ENCODE data around the gene SMARCB1.

SMARCB1 gene

GRCh38 chr22:23827351-23827995 is 40.7 kb downstream of the SMARCB1 start:
- H2AFZ ChIP-seq (ENCODE audit: low read length): no peak overlapping the region
- DNase-seq: no peak
- H3K4me1 ChIP-seq (ENCODE audit: low read length): peaks cover 6% of the 10 kb centered on the region; the same call in 1 of the 2 replicates
- no peaks in the 10 kb centered on the region for H3F3A ChIP-seq (ENCODE audit: insufficient read depth, low read length)
- no peaks in the 10 kb centered on the region for H3K27me3 ChIP-seq (replicated peaks; ENCODE audit: insufficient read depth, low read length)
- no peak overlapping the region for H3K27ac ChIP-seq (ENCODE audit: low read length)
- peaks cover 26% of the 10 kb centered on the region for H3K79me2 ChIP-seq (ENCODE audit: low read length)
- no peaks in the 10 kb centered on the region for H3K9me2 ChIP-seq (replicated peaks; ENCODE audit: insufficient read depth, low read length)
- H4K20me1 ChIP-seq (ENCODE audit: insufficient read depth, low read length): no peaks in the 10 kb centered on the region
- no peaks in the 10 kb centered on the region for H3K9me3 ChIP-seq (replicated peaks; ENCODE audit: insufficient read depth, low read length)
- H3K4me3 ChIP-seq (ENCODE audit: low read length): no peak overlapping the region
- TF ChIP-seq EZH2 (optimal IDR thresholded peaks at IDR 0.05; ENCODE audit: low read depth, low read length) (no peak), EZH2phosphoT487 (IDR thresholded peaks at IDR 0.05; ENCODE audit: low read length) (no peak), CTCF (IDR thresholded peaks at IDR 0.05; ENCODE audit: low read length) (no peak)
- H3K4me2 ChIP-seq (ENCODE audit: low read depth, low read length): no peak overlapping the region
- H3K36me3 ChIP-seq (replicated peaks; ENCODE audit: insufficient read depth, low read length): peaks cover 3% of the 10 kb centered on the region; the same call in 1 of the 2 replicates
- H3K9ac ChIP-seq (ENCODE audit: low read length): no peak overlapping the region

DNA sequence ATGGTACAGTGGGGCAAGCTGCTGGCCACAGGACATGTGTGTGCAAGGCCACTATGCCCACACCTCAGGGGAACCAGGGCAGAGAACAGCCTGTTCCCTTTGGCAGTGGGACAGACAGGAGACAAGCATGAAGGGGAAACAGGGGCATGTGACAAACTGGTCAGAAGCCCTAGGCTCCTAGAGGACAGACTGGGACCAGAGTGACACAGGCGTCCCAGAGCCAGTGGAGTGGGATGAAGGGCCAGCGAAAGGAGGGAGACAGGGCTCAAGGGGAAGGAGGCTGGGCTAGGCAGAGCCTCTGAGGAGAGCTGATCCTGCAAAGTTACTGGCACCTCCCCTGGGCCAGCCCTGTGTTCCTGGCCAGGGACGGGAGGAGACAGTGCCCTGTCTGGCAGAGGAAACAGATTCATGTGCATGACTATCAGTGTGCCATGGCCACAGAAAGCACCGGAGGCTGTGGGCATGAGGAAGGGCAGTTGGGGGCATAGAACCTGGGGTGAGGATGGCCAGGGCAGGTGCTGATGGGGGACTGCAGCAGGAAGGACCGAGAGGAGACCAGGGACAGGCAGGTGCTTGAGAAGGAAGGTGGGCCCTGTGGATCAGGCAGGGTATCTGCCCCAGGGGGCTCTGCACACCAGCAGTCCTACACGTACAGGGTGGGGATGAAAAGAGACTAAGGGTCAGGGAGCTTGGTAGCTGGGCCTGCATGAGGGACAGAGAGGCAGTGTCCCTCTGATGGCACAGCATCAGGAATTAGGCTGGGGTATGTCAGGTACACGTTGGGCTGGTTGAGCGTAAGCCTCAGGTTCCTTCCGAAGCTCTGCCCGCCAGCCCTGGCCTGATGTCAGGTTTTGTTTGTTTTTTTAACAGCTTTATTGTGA is 42.3 kb downstream of the SMARCB1 start:
- Histone ChIP-seq H3K4me1 (ENCODE audit: low read length) (peaks cover 6% of the 10 kb centered on the region; the same call in 1 of the 2 replicates), H3F3A (ENCODE audit: insufficient read depth, low read length) (no peaks in the 10 kb centered on the region), H3K4me2 (ENCODE audit: low read depth, low read length) (no peak overlapping the region), H3K9me2 (replicated peaks; ENCODE audit: insufficient read depth, low read length) (no peaks in the 10 kb centered on the region), H3K27me3 (replicated peaks; ENCODE audit: insufficient read depth, low read length) (no peaks in the 10 kb centered on the region), H3K9ac (ENCODE audit: low read length) (no peak overlapping the region), H3K36me3 (replicated peaks; ENCODE audit: insufficient read depth, low read length) (peaks cover 6% of the 10 kb centered on the region; the same call in 1 of the 2 replicates), H3K9me3 (replicated peaks; ENCODE audit: insufficient read depth, low read length) (no peaks in the 10 kb centered on the region), H4K20me1 (ENCODE audit: insufficient read depth, low read length) (no peaks in the 10 kb centered on the region), H3K79me2 (ENCODE audit: low read length) (peaks cover 38% of the 10 kb centered on the region), H3K27ac (ENCODE audit: low read length) (no peak overlapping the region), H2AFZ (ENCODE audit: low read length) (no peak overlapping the region), H3K4me3 (ENCODE audit: low read length) (no peak overlapping the region)
- DNase-seq: no peak
- no peak for TF ChIP-seq EZH2phosphoT487 (IDR thresholded peaks at IDR 0.05; ENCODE audit: low read length)
- no peak for TF ChIP-seq EZH2 (optimal IDR thresholded peaks at IDR 0.05; ENCODE audit: low read depth, low read length)
- TF ChIP-seq CTCF (IDR thresholded peaks at IDR 0.05; ENCODE audit: low read length): no peak

- Histone ChIP-seq H3K9me2 (replicated peaks; ENCODE audit: insufficient read depth, low read length) (no peaks in the 10 kb centered on the region), H3K27ac (ENCODE audit: low read length) (no peak overlapping the region), H2AFZ (ENCODE audit: low read length) (no peak overlapping the region), H3K9me3 (replicated peaks; ENCODE audit: insufficient read depth, low read length) (no peaks in the 10 kb centered on the region), H3K79me2 (ENCODE audit: low read length) (peaks cover 43% of the 10 kb centered on the region), H4K20me1 (ENCODE audit: insufficient read depth, low read length) (no peaks in the 10 kb centered on the region), H3K9ac (ENCODE audit: low read length) (no peak overlapping the region), H3K4me3 (ENCODE audit: low read length) (no peak overlapping the region), H3K36me3 (replicated peaks; ENCODE audit: insufficient read depth, low read length) (peaks cover 6% of the 10 kb centered on the region; the same call in 1 of the 2 replicates), H3K4me2 (ENCODE audit: low read depth, low read length) (no peak overlapping the region), H3K4me1 (ENCODE audit: low read length) (peaks cover 6% of the 10 kb centered on the region; the same call in 1 of the 2 replicates), H3F3A (ENCODE audit: insufficient read depth, low read length) (no peaks in the 10 kb centered on the region), H3K27me3 (replicated peaks; ENCODE audit: insufficient read depth, low read length) (no peaks in the 10 kb centered on the region)
- DNase-seq: no peak
- no peak for TF ChIP-seq EZH2phosphoT487 (IDR thresholded peaks at IDR 0.05; ENCODE audit: low read length)
- no peak for TF ChIP-seq CTCF (IDR thresholded peaks at IDR 0.05; ENCODE audit: low read length)
- TF ChIP-seq EZH2 (optimal IDR thresholded peaks at IDR 0.05; ENCODE audit: low read depth, low read length): no peak
These were observed 43.1 kb downstream of the SMARCB1 start for GRCh38 chr22:23829845-23830372.
